HCT116 (cell line): Measurements from ENCODE around the gene SCARB1. TPM values are rescaled to one million over a fixed set of nuclear protein-coding genes. Genes with fewer than 3 reads are reported as not detected.

Source experiments
- ATAC-seq: fragments of 200-7000 bp; cut with Tn5 transposase; 2 replicates; pipeline ENCODE4 v1.9.1; 2020; ENCODE audit warnings: mild to moderate bottlenecking, moderate library complexity
- BruUV-seq: library from RNA; stranded (reverse); fragments of 400-500 nt; replicated peaks from 2 replicates; lab custom pipeline; 2021; lab: Mats Ljungman, UMichigan
- CTCF ChIA-PET: fragments of 300-600 bp; sonication (Branson Sonifier 250); formaldehyde crosslinking; loops from one replicate; lab custom pipeline; 2021; ENCODE audit warnings: antibody characterized with exemption; lab: Charles Lee
- POLR2A ChIA-PET: fragments of 300-600, 350-600 bp; sonication (Branson Sonifier 250); formaldehyde crosslinking; loops from one replicate; lab custom pipeline; 2021; ENCODE audit warnings: antibody characterized with exemption; lab: Charles Lee
- RAD21 ChIA-PET, 2 experiments: fragments of 300-600 bp; sonication (Branson Sonifier 250); formaldehyde crosslinking; loops; one replicate each; lab custom pipeline; 2023; ENCODE audit warnings: low total read pairs in 2 of 2; ENCODE audit not compliant: uncharacterized antibody in 2 of 2, unreplicated experiment in 2 of 2, low non-redundant PET in 1 of 2; lab: Charles Lee
- DNase-seq: peaks from one replicate; pipeline ENCODE4 v3.0.0-alpha.2; 2010; ENCODE audit warnings: low read depth, low spot score
- H2AFZ ChIP-seq: fragments of 200-600 bp; shearing (Covaris generic), sonication (generic); 2 replicates; pipeline ENCODE4 v1.6.1; 2017; ENCODE audit warnings: low read depth, mixed run types, mixed read lengths, antibody characterized with exemption, low read length; ENCODE audit not compliant: poor library complexity, severe bottlenecking
- H3K27ac ChIP-seq: 2 replicates; pipeline ENCODE4 v1.5.1; 2012; ENCODE audit warnings: low read depth, low read length
- H3K27me3 ChIP-seq: fragments of 200-600 bp; sonication (generic); 2 replicates; pipeline ENCODE4 v1.6.1; 2016; ENCODE audit warnings: mixed run types, low read length, mixed read lengths; ENCODE audit not compliant: insufficient read depth
- H3K36me3 ChIP-seq, 2 experiments: fragments of 200-500 bp in 1 of 2; fragments of 200-600 bp in 1 of 2; sonication (Bioruptor generic) in 1 of 2; sonication (generic) in 1 of 2; 2 replicates each; pipeline versions ENCODE4 v1.5.1 to v1.6.1; 2014 to 2016; ENCODE audit warnings: low read length in 2 of 2, inconsistent platforms in 1 of 2, mixed read lengths in 1 of 2, mixed run types in 1 of 2; ENCODE audit not compliant: insufficient read depth in 2 of 2, control insufficient read depth in 1 of 2
- H3K4me1 ChIP-seq, 2 experiments: fragments of 200-600 bp in 1 of 2; sonication (generic) in 1 of 2; 2 replicates each; pipeline versions ENCODE4 v1.5.1 to v1.6.1; 2012 to 2017; ENCODE audit warnings: low read length in 2 of 2, inconsistent platforms in 1 of 2, mild to moderate bottlenecking in 1 of 2, mixed read lengths in 1 of 2, mixed run types in 1 of 2, moderate library complexity in 1 of 2; ENCODE audit not compliant: insufficient read depth in 2 of 2, control insufficient read depth in 1 of 2
- H3K4me2 ChIP-seq: fragments of 200-600 bp; sonication (generic); 2 replicates; pipeline ENCODE4 v1.6.1; 2017; ENCODE audit warnings: mixed run types, low read length, mixed read lengths
- H3K4me3 ChIP-seq, 2 experiments: fragments of 200-600 bp in 1 of 2; sonication (generic) in 1 of 2; replicated peaks in 1 of 2; 2 replicates each; pipeline ENCODE4 v1.5.1; 2011 to 2016; ENCODE audit warnings: low read length in 2 of 2, control low read depth in 1 of 2, low read depth in 1 of 2, mild to moderate bottlenecking in 1 of 2, mixed read lengths in 1 of 2, mixed run types in 1 of 2
- H3K79me2 ChIP-seq: fragments of 200-600 bp; sonication (generic); 2 replicates; pipeline ENCODE4 v1.6.1; 2017; ENCODE audit warnings: mild to moderate bottlenecking, mixed run types, low read length, moderate library complexity, mixed read lengths; ENCODE audit not compliant: insufficient read depth
- H3K9ac ChIP-seq: fragments of 200-600 bp; sonication (generic); 2 replicates; pipeline ENCODE4 v1.6.1; 2016; ENCODE audit warnings: low read length, mixed read lengths
- H3K9me2 ChIP-seq: fragments of 200-600 bp; sonication (generic), shearing (Covaris generic); 2 replicates; pipeline ENCODE4 v1.6.1; 2017; ENCODE audit warnings: mixed run types, mild to moderate bottlenecking, moderate library complexity; ENCODE audit not compliant: insufficient read depth
- H3K9me3 ChIP-seq, 2 experiments: fragments of 200-500 bp in 1 of 2; fragments of 200-600 bp in 1 of 2; sonication (Bioruptor generic) in 1 of 2; sonication (generic) in 1 of 2; 2 replicates each; pipeline ENCODE4 v1.6.1; 2014 to 2017; ENCODE audit warnings: low read length in 2 of 2, mixed read lengths in 2 of 2, inconsistent platforms in 1 of 2, low read depth in 1 of 2, mild to moderate bottlenecking in 1 of 2, mixed run types in 1 of 2, moderate library complexity in 1 of 2; ENCODE audit not compliant: control insufficient read depth in 1 of 2, insufficient read depth in 1 of 2
- H4K20me1 ChIP-seq: fragments of 200-600 bp; sonication (generic), shearing (Covaris generic); 2 replicates; pipeline ENCODE4 v1.6.1; 2017; ENCODE audit warnings: mixed run types, mild to moderate bottlenecking, moderate library complexity; ENCODE audit not compliant: insufficient read depth
- CBX3 ChIP-seq: IDR thresholded peaks from 2 replicates; pipeline ENCODE4 v1.6.1; 2012; ENCODE audit warnings: low read depth
- EGR1 ChIP-seq: IDR thresholded peaks from 2 replicates; pipeline ENCODE4 v1.6.1; 2012; ENCODE audit warnings: low read depth
- ELF1 ChIP-seq: IDR thresholded peaks from 2 replicates; pipeline ENCODE4 v1.6.1; 2012; ENCODE audit warnings: low read depth, borderline replicate concordance
- EZH2 ChIP-seq: fragments of 200-600 bp; sonication (generic); IDR thresholded peaks from 2 replicates; pipeline ENCODE4 v1.6.1; 2017; ENCODE audit warnings: antibody characterized with exemption, mixed run types
- EZH2phosphoT487 ChIP-seq: fragments of 200-600 bp; IDR thresholded peaks from 2 replicates; pipeline ENCODE4 v1.6.1; 2018; ENCODE audit warnings: antibody characterized with exemption, borderline replicate concordance
- FOSL1 ChIP-seq: IDR thresholded peaks from 2 replicates; pipeline ENCODE4 v1.6.1; 2012; ENCODE audit warnings: low read depth
- JUND ChIP-seq: IDR thresholded peaks from 2 replicates; pipeline ENCODE4 v1.6.1; 2012
- POLR2AphosphoS5 ChIP-seq: IDR thresholded peaks from 2 replicates; pipeline ENCODE4 v1.6.1; 2011; ENCODE audit warnings: mild to moderate bottlenecking, low read depth, low read length, moderate library complexity
- SIN3A ChIP-seq: IDR thresholded peaks from 2 replicates; pipeline ENCODE4 v1.6.1; 2012; ENCODE audit warnings: low read depth
- SP1 ChIP-seq: IDR thresholded peaks from 2 replicates; pipeline ENCODE4 v1.6.1; 2012; ENCODE audit warnings: low read depth
- SRF ChIP-seq: IDR thresholded peaks from 2 replicates; pipeline ENCODE4 v1.6.1; 2012; ENCODE audit warnings: low read depth
- YY1 ChIP-seq: IDR thresholded peaks from 2 replicates; pipeline ENCODE4 v1.6.1; 2011; ENCODE audit warnings: low read length, low read depth, moderate library complexity, mild to moderate bottlenecking; ENCODE audit not compliant: insufficient replicate concordance; ENCODE audit errors: extremely low read depth
- ZFX ChIP-seq: fragments of 450-650 bp; IDR thresholded peaks from 2 replicates; pipeline ENCODE4 v1.6.1; 2017
- ZNF274 ChIP-seq: fragments of 200-500 bp; sonication (Bioruptor generic); IDR thresholded peaks from 2 replicates; pipeline ENCODE4 v1.6.1; 2014; ENCODE audit warnings: mild to moderate bottlenecking, low read depth, low read length, inconsistent platforms
- intact Hi-C: fragments of 100-400 bp; cut with micrococcal nuclease; formaldehyde crosslinking; loops from 2 replicates; pipeline ENCODE4 v1.10.0; 2022
- total RNA-seq: library from RNA; stranded (reverse); gene quantifications from one replicate; pipeline ENCODE4 v1.2.1, GENCODE V29; 2021; ENCODE audit not compliant: unreplicated experiment
- TF ChIP-seq, protein P1 (sequence below): IDR thresholded peaks from 2 replicates; pipeline ENCODE4 v1.6.1; 2012; ENCODE audit warnings: low read depth
- TF ChIP-seq, protein P2 (sequence below): IDR thresholded peaks from 2 replicates; pipeline ENCODE4 v1.6.1; 2011; ENCODE audit warnings: mild to moderate bottlenecking, low read length, moderate library complexity; ENCODE audit not compliant: insufficient replicate concordance; ENCODE audit errors: extremely low read depth
- TF ChIP-seq, protein P3 (sequence below): IDR thresholded peaks from 2 replicates; pipeline ENCODE4 v1.6.1; 2012
- TF ChIP-seq, protein P4 (sequence below): IDR thresholded peaks from 2 replicates; pipeline ENCODE4 v1.6.1; 2012

The SCARB1 gene
- total RNA-seq, 1 experiment from 2014 or later, result 95.5 TPM

DNA sequence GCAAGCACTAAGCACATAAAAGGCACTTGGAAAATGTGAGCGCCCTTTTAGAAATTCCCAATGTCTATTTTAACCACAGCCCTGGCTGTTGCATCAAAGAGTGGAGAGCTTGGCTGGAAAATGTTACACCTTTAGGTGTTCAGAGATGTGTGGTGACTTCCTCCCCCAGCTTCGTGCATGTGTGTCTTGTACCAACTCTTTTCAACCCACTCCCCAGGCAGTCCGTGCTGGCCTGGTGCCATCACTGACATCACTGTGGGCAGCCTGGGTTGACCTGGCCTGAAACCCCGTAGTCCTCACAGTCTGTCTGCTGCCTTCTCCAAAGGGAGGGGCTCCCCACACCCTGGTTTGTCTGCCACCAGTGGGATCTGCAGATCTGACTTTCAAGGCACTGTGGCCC, 101.8 kb downstream of the SCARB1 start:
- intact Hi-C loops, result no loop called here
- no peaks in the 10 kb centered on the region for H3K36me3 ChIP-seq
- DNase-seq (no peak), ATAC-seq (no peak)
- no peaks in the 10 kb centered on the region for H3K4me1 ChIP-seq
- ChIA-PET POLR2A (no interaction called here), RAD21 (no interaction called here), CTCF (interaction anchor here (1.5 kb wide), 1 partner anchor 729 kb away, joined by 4 read pairs; no protein-coding TSS in a partner anchor)
- H2AFZ ChIP-seq, result no peak overlapping the region
- no peak overlapping the region for H3K27ac ChIP-seq
- no peak overlapping the region for H3K4me3 ChIP-seq
- peaks cover 13 to 29% of the 10 kb centered on the region in 2 experiments; a peak in 2 of 4 replicates for H3K9me3 ChIP-seq
- H3K27me3 ChIP-seq, result no peaks in the 10 kb centered on the region
- H3K4me2 ChIP-seq, result no peak overlapping the region
- H3K79me2 ChIP-seq, result no peaks in the 10 kb centered on the region
- H3K9ac ChIP-seq, result no peak overlapping the region
- no peaks in the 10 kb centered on the region for H4K20me1 ChIP-seq
- TF ChIP-seq EZH2phosphoT487 (no peak), SP1 (no peak), ELF1 (no peak), CBX3 (no peak), YY1 (no peak), EZH2 (no peak), JUND (no peak), ZNF274 (no peak), SIN3A (no peak), SRF (no peak), EGR1 (no peak), FOSL1 (no peak), ZFX (no peak), POLR2AphosphoS5 (no peak)
- TF ChIP-seq, protein P1, sequence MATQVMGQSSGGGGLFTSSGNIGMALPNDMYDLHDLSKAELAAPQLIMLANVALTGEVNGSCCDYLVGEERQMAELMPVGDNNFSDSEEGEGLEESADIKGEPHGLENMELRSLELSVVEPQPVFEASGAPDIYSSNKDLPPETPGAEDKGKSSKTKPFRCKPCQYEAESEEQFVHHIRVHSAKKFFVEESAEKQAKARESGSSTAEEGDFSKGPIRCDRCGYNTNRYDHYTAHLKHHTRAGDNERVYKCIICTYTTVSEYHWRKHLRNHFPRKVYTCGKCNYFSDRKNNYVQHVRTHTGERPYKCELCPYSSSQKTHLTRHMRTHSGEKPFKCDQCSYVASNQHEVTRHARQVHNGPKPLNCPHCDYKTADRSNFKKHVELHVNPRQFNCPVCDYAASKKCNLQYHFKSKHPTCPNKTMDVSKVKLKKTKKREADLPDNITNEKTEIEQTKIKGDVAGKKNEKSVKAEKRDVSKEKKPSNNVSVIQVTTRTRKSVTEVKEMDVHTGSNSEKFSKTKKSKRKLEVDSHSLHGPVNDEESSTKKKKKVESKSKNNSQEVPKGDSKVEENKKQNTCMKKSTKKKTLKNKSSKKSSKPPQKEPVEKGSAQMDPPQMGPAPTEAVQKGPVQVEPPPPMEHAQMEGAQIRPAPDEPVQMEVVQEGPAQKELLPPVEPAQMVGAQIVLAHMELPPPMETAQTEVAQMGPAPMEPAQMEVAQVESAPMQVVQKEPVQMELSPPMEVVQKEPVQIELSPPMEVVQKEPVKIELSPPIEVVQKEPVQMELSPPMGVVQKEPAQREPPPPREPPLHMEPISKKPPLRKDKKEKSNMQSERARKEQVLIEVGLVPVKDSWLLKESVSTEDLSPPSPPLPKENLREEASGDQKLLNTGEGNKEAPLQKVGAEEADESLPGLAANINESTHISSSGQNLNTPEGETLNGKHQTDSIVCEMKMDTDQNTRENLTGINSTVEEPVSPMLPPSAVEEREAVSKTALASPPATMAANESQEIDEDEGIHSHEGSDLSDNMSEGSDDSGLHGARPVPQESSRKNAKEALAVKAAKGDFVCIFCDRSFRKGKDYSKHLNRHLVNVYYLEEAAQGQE, result no peak
- TF ChIP-seq, protein P2, sequence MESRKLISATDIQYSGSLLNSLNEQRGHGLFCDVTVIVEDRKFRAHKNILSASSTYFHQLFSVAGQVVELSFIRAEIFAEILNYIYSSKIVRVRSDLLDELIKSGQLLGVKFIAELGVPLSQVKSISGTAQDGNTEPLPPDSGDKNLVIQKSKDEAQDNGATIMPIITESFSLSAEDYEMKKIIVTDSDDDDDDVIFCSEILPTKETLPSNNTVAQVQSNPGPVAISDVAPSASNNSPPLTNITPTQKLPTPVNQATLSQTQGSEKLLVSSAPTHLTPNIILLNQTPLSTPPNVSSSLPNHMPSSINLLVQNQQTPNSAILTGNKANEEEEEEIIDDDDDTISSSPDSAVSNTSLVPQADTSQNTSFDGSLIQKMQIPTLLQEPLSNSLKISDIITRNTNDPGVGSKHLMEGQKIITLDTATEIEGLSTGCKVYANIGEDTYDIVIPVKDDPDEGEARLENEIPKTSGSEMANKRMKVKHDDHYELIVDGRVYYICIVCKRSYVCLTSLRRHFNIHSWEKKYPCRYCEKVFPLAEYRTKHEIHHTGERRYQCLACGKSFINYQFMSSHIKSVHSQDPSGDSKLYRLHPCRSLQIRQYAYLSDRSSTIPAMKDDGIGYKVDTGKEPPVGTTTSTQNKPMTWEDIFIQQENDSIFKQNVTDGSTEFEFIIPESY, result no peak
- TF ChIP-seq, protein P3, sequence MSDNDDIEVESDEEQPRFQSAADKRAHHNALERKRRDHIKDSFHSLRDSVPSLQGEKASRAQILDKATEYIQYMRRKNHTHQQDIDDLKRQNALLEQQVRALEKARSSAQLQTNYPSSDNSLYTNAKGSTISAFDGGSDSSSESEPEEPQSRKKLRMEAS, result no peak
- TF ChIP-seq, protein P4, sequence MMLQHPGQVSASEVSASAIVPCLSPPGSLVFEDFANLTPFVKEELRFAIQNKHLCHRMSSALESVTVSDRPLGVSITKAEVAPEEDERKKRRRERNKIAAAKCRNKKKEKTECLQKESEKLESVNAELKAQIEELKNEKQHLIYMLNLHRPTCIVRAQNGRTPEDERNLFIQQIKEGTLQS, result no peak
- BruUV-seq, result no TSS peak
- no peaks in the 10 kb centered on the region for H3K9me2 ChIP-seq
